H1 (cell line): ENCODE data around the gene CHPF2. TPM values are rescaled to one million over a fixed set of nuclear protein-coding genes. Genes with fewer than 3 reads are reported as not detected.

Source experiments
- CTCF ChIA-PET: fragments of 300-600 bp; sonication (Branson Sonifier 250); formaldehyde crosslinking; loops from one replicate; lab custom pipeline; 2021; ENCODE audit not compliant: partially characterized antibody; lab: Charles Lee
- POLR2A ChIA-PET: fragments of 300-600 bp; sonication (Branson Sonifier 250); formaldehyde crosslinking; loops from one replicate; lab custom pipeline; 2021; ENCODE audit warnings: inconsistent platforms; ENCODE audit not compliant: partially characterized antibody; lab: Charles Lee
- DNase-seq, 2 experiments: peaks; one replicate each; pipeline versions ENCODE4 v3.0.0 to v3.0.0-alpha.2; 2010 to 2022; ENCODE audit warnings: low spot score in 2 of 2, low read depth in 1 of 2, mixed read lengths in 1 of 2
- FAIRE-seq: peaks from 2 replicates; lab custom pipeline; 2011; peaks lifted over from hg19 to GRCh38; lab: Jason Lieb, UNC
- H2AFZ ChIP-seq: 2 replicates; pipeline ENCODE4 v1.8.1; 2012; ENCODE audit warnings: low read length, inconsistent platforms
- H2AK5ac ChIP-seq: 2 replicates; pipeline ENCODE4 v1.6.1; 2013; ENCODE audit warnings: low read depth, low read length
- H2BK120ac ChIP-seq: replicated peaks from 2 replicates; pipeline ENCODE3; 2013; ENCODE audit warnings: low read depth, low read length, inconsistent platforms
- H2BK12ac ChIP-seq: 2 replicates; pipeline ENCODE4 v1.6.1; 2013; ENCODE audit warnings: low read depth, low read length
- H2BK15ac ChIP-seq: 2 replicates; pipeline ENCODE4 v1.6.1; 2013; ENCODE audit warnings: low read length
- H2BK20ac ChIP-seq: 2 replicates; pipeline ENCODE4 v1.6.1; 2013; ENCODE audit warnings: low read length
- H2BK5ac ChIP-seq: 2 replicates; pipeline ENCODE4 v1.6.1; 2013; ENCODE audit warnings: low read depth, low read length
- H3K14ac ChIP-seq: 2 replicates; pipeline ENCODE4 v1.6.1; 2013; ENCODE audit warnings: inconsistent platforms; ENCODE audit not compliant: insufficient read length
- H3K18ac ChIP-seq: 2 replicates; pipeline ENCODE4 v1.6.1; 2013; ENCODE audit warnings: low read length; ENCODE audit errors: extremely low read depth
- H3K23ac ChIP-seq: 2 replicates; pipeline ENCODE4 v1.6.1; 2013; ENCODE audit warnings: inconsistent platforms; ENCODE audit not compliant: insufficient read length
- H3K23me2 ChIP-seq: 2 replicates; pipeline ENCODE4 v1.6.1; 2013; ENCODE audit warnings: low read depth, low read length
- H3K27ac ChIP-seq: 2 replicates; pipeline ENCODE4 v1.6.1; 2011; ENCODE audit warnings: low read depth, low read length, inconsistent platforms
- H3K27me3 ChIP-seq, 4 experiments: replicated peaks in 1 of 4; 1 replicate in 1 of 4; 2 replicates in 3 of 4; pipeline versions ENCODE4 v1.6.1 to v1.8.1; 2011 to 2013; ENCODE audit warnings: low read length in 3 of 4, mild to moderate bottlenecking in 3 of 4, inconsistent platforms in 2 of 4, mixed read lengths in 2 of 4, moderate library complexity in 1 of 4; ENCODE audit not compliant: control insufficient read depth in 3 of 4, insufficient read depth in 3 of 4; ENCODE audit errors: extremely low read depth in 1 of 4
- H3K36me3 ChIP-seq, 4 experiments: 2 replicates each; pipeline versions ENCODE4 v1.6.1 to v1.8.1; 2011 to 2013; ENCODE audit warnings: mild to moderate bottlenecking in 4 of 4, low read length in 3 of 4, moderate library complexity in 2 of 4, control low read depth in 1 of 4, inconsistent platforms in 1 of 4; ENCODE audit not compliant: insufficient read depth in 4 of 4, control insufficient read depth in 2 of 4
- H3K4ac ChIP-seq: replicated peaks from 2 replicates; pipeline ENCODE3; 2013; ENCODE audit warnings: low read length, low read depth, mixed read lengths, inconsistent platforms; ENCODE audit not compliant: insufficient read length
- H3K4me1 ChIP-seq, 4 experiments: replicated peaks in 1 of 4; 1 replicate in 1 of 4; 2 replicates in 3 of 4; pipeline versions ENCODE4 v1.6.1 to v1.8.1; 2011 to 2013; ENCODE audit warnings: low read length in 3 of 4, inconsistent platforms in 2 of 4, mixed read lengths in 1 of 4; ENCODE audit not compliant: insufficient read depth in 4 of 4, control insufficient read depth in 3 of 4
- H3K4me2 ChIP-seq, 2 experiments: 2 replicates each; pipeline versions ENCODE4 v1.6.1 to v1.8.1; 2011 to 2013; ENCODE audit warnings: low read depth in 2 of 2, low read length in 2 of 2, control low read depth in 1 of 2, inconsistent platforms in 1 of 2, mild to moderate bottlenecking in 1 of 2; ENCODE audit not compliant: insufficient read depth in 1 of 2
- H3K4me3 ChIP-seq, 4 experiments: fragments of 200-600, 300-600 bp in 1 of 4; sonication (generic), shearing (Covaris generic), sonication (Bioruptor Twin) in 1 of 4; 2 replicates each; pipeline versions ENCODE4 v1.5.1 to v1.8.1; 2011 to 2016; ENCODE audit warnings: low read length in 4 of 4, low read depth in 3 of 4, control low read depth in 2 of 4, inconsistent platforms in 2 of 4, mild to moderate bottlenecking in 2 of 4, mixed read lengths in 1 of 4, moderate library complexity in 1 of 4; ENCODE audit not compliant: insufficient read depth in 2 of 4; ENCODE audit errors: extremely low read depth in 1 of 4
- H3K56ac ChIP-seq: replicated peaks from 2 replicates; pipeline ENCODE3; 2013; ENCODE audit warnings: low read depth, mild to moderate bottlenecking, mixed read lengths, low read length, inconsistent platforms; ENCODE audit not compliant: insufficient read length
- H3K79me1 ChIP-seq: 2 replicates; pipeline ENCODE4 v1.6.1; 2013; ENCODE audit warnings: low read depth, low read length, control low read depth
- H3K79me2 ChIP-seq, 2 experiments: 2 replicates each; pipeline versions ENCODE4 v1.6.1 to v1.8.1; 2012 to 2013; ENCODE audit warnings: low read length in 2 of 2, mild to moderate bottlenecking in 2 of 2, inconsistent platforms in 1 of 2; ENCODE audit not compliant: insufficient read depth in 2 of 2, control insufficient read depth in 1 of 2
- H3K9ac ChIP-seq, 4 experiments: replicated peaks in 1 of 4; 1 replicate in 1 of 4; 2 replicates in 3 of 4; pipeline versions ENCODE4 v1.6.1 to v1.8.1; 2011 to 2013; ENCODE audit warnings: low read depth in 3 of 4, low read length in 3 of 4, control low read depth in 2 of 4, mild to moderate bottlenecking in 2 of 4, moderate library complexity in 2 of 4, inconsistent platforms in 1 of 4; ENCODE audit errors: extremely low read depth in 1 of 4
- H3K9me3 ChIP-seq, 2 experiments: 2 replicates each; pipeline versions ENCODE4 v1.6.1 to v1.8.1; 2012 to 2013; ENCODE audit warnings: mild to moderate bottlenecking in 2 of 2, moderate library complexity in 2 of 2, control low read depth in 1 of 2, inconsistent platforms in 1 of 2, low read depth in 1 of 2, low read length in 1 of 2, mixed read lengths in 1 of 2; ENCODE audit not compliant: insufficient read depth in 2 of 2
- H4K20me1 ChIP-seq, 2 experiments: replicated peaks in 1 of 2; 2 replicates each; pipeline versions ENCODE3 to v1.8.1; 2011 to 2013; ENCODE audit warnings: inconsistent platforms in 2 of 2, low read length in 2 of 2, mild to moderate bottlenecking in 1 of 2; ENCODE audit not compliant: insufficient read depth in 2 of 2, control insufficient read depth in 1 of 2
- H4K5ac ChIP-seq: 2 replicates; pipeline ENCODE4 v1.6.1; 2013; ENCODE audit warnings: low read length, low read depth, mixed read lengths, inconsistent platforms; ENCODE audit not compliant: insufficient read length
- H4K8ac ChIP-seq: 2 replicates; pipeline ENCODE4 v1.8.0; 2013; ENCODE audit warnings: mild to moderate bottlenecking, moderate library complexity, low read length, inconsistent platforms; ENCODE audit not compliant: insufficient read depth; ENCODE audit errors: extremely low read depth
- H4K91ac ChIP-seq: replicated peaks from 2 replicates; pipeline ENCODE3; 2013; ENCODE audit warnings: low read length, mixed read lengths, inconsistent platforms; ENCODE audit not compliant: insufficient read length
- BACH1 ChIP-seq: IDR thresholded peaks from 2 replicates; pipeline ENCODE4 v1.6.1; 2012; ENCODE audit warnings: low read length, improper control_type of control experiment
- BRCA1 ChIP-seq: IDR thresholded peaks from 2 replicates; pipeline ENCODE4 v1.6.1; 2012; ENCODE audit warnings: low read depth, low read length, improper control_type of control experiment
- CEBPB ChIP-seq: IDR thresholded peaks from 2 replicates; pipeline ENCODE4 v1.6.1; 2012; ENCODE audit warnings: low read depth, low read length
- EZH2 ChIP-seq: fragments of 200-600 bp; sonication (generic); IDR thresholded peaks from 2 replicates; pipeline ENCODE4 v1.7.1; 2012; ENCODE audit warnings: low read depth, mild to moderate bottlenecking, moderate library complexity, low read length, inconsistent platforms; ENCODE audit not compliant: severe bottlenecking
- NRF1 ChIP-seq: IDR thresholded peaks from 2 replicates; pipeline ENCODE4 v1.6.1; 2011; ENCODE audit warnings: mild to moderate bottlenecking, low read depth, low read length, improper control_type of control experiment
- RFX5 ChIP-seq: IDR thresholded peaks from 2 replicates; pipeline ENCODE4 v1.6.1; 2011; ENCODE audit warnings: low read depth, low read length, improper control_type of control experiment, borderline replicate concordance
- RNF2 ChIP-seq: fragments of 200-900, 300-1000 bp; sonication (generic); IDR thresholded peaks from 2 replicates; pipeline ENCODE4 v1.7.1; 2016; ENCODE audit warnings: borderline replicate concordance, low read depth, mild to moderate bottlenecking, antibody characterized with exemption, low read length; ENCODE audit not compliant: poor library complexity, severe bottlenecking; ENCODE audit errors: missing control alignments
- WGBS, 2 experiments: shearing (Covaris generic) in 1 of 2; methylation state at CpG; one replicate each; pipeline versions ENCODE4 v1.1.6 to v1.1.7; 2013 to 2015; ENCODE audit warnings: low lambda C conversion rate in 2 of 2, mixed read lengths in 2 of 2, inconsistent platforms in 1 of 2, low coverage in 1 of 2, missing lambda C conversion rate in 1 of 2; ENCODE audit not compliant: insufficient replicate concordance in 2 of 2, insufficient coverage in 1 of 2, insufficient read length in 1 of 2; ENCODE audit errors: extremely low coverage in 1 of 2, missing lambda C conversion rate in 1 of 2; 5-methylcytosine and 5-hydroxymethylcytosine counted together
- polyA plus RNA-seq, 7 experiments: library from polyadenylated mRNA; depleted of rRNA in 3 of 7; stranded (reverse) in 5 of 7; unstranded in 2 of 7; fragments of >200 nt in 5 of 7; fragments of 200-250 nt in 2 of 7; gene quantifications; 1 replicate in 5 of 7; 2 replicates in 1 of 7; 4 replicates in 1 of 7; pipeline versions ENCODE4 v1.2.1 to v1.2.3, GENCODE V29; 2011 to 2013; ENCODE audit warnings: missing spikeins in 2 of 7, mixed read lengths in 2 of 7
- total RNA-seq: library from RNA; stranded (reverse); fragmentation: NEBNext Ultra II Directional; extraction: Animal tissue kit (Norgen Biotek cat#: 25700); gene quantifications from 2 replicates; pipeline ENCODE4 v1.2.1, GENCODE V29; 2021
- TF ChIP-seq, protein P1 (sequence below): IDR thresholded peaks from 2 replicates; pipeline ENCODE4 v1.6.1; 2012; ENCODE audit warnings: inconsistent platforms

The CHPF2 gene
- total and polyA plus RNA-seq, 2 of the 8 experiments (the other 6 are each of a cell fraction or from before 2014, with no cell fraction given): 14.4 to 20.6 TPM

DNA sequence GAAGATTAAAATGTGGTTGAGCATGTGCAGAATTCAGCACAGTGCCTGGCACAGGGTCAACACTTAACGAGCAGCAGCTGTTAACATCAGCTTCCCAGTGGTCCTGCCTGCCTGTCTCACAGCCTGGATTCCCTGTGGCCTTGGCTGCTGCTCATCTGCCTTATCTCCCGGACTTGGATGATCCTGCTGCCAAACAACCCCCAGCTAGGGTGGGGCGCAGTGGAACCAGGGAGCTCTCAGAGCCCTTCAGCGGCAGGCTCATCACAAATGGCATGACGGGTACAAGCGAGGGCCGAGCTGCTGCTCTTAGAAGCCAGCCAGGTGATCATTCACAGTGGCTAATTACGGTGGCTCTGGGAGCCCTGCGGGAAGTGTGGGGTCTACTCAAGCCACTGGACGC is 29.2 kb downstream of the CHPF2 start:
- Histone ChIP-seq H3K79me1 (no peaks in the 10 kb centered on the region), H3K27me3 (peaks cover 0 to 1% (median under 1%) of the 10 kb centered on the region in 4 experiments; a peak in 2 of 7 replicates), H2BK20ac (no peak overlapping the region), H3K4me2 (no peak overlapping the region), H4K20me1 (no peaks in the 10 kb centered on the region), H3K9me3 (no peaks in the 10 kb centered on the region), H2BK15ac (no peak overlapping the region), H4K5ac (no peak overlapping the region), H3K36me3 (no peaks in the 10 kb centered on the region), H4K8ac (no peak overlapping the region), H3K23me2 (no peaks in the 10 kb centered on the region), H2BK5ac (no peak overlapping the region), H3K4me1 (no peaks in the 10 kb centered on the region; a peak in 1 of 7 replicates), H3K4me3 (no peak overlapping the region), H3K79me2 (no peaks in the 10 kb centered on the region), H3K14ac (no peak overlapping the region), H3K27ac (no peak overlapping the region), H2BK12ac (no peak overlapping the region), H2AFZ (no peak overlapping the region), H2AK5ac (no peak overlapping the region), H3K23ac (no peak overlapping the region), H3K56ac (no peak overlapping the region), H4K91ac (no peak overlapping the region), H3K4ac (no peak overlapping the region), H3K18ac (no peak overlapping the region), H3K9ac (no peak overlapping the region), H2BK120ac (no peak overlapping the region)
- no peak for TF ChIP-seq RFX5
- no peak for TF ChIP-seq BACH1
- TF ChIP-seq NRF1: no peak
- no peak for TF ChIP-seq BRCA1
- no peak for TF ChIP-seq EZH2
- no peak for TF ChIP-seq RNF2
- no peak for TF ChIP-seq CEBPB
- TF ChIP-seq, protein P1, sequence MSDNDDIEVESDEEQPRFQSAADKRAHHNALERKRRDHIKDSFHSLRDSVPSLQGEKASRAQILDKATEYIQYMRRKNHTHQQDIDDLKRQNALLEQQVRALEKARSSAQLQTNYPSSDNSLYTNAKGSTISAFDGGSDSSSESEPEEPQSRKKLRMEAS: no peak
- DNase-seq: no peak
- 79% methylated on average over 10 of the region's 10 CpGs; no CpG with 5 or more reads in 1 of the 2 experiments for WGBS, 2 experiments
- CTCF ChIA-PET: interaction anchor here (0.8 to 4.5 kb wide), 5 partner anchors 9 to 122 kb away, joined by 3 to 25 read pairs (median 5); no protein-coding TSS in a partner anchor
- POLR2A ChIA-PET: interaction anchor here (0.7 to 1.5 kb wide), 3 partner anchors 9 to 37 kb away, joined by 3 to 6 read pairs (median 3); no protein-coding TSS in a partner anchor
- FAIRE-seq: no peak
